Natural killer cell treated with Interleukin-12 subunit alpha and Interleukin-12 subunit beta and Interleukin-15 and Interleukin-18, amount 100 ng/mL, for 72 hours (primary cell): ENCODE data around the gene SMAD1. TPM values are rescaled to one million over a fixed set of nuclear protein-coding genes. Genes with fewer than 3 reads are reported as not detected.

ENCODE experiments used
- ATAC-seq, 2 donors: fragments of 150-1000 bp; cut with Tn5 transposase in 1 of 2; sonication (Bioruptor Pico), chemical (Tn5 transposase) in 1 of 2; 2 replicates each; pipeline ENCODE4 v1.10.0; 2021
- DNase-seq: peaks from one replicate; pipeline ENCODE4 v3.0.0; 2022; ENCODE audit warnings: low spot score
- H3K27ac Mint-ChIP-seq, 2 donors: 1 replicate in 1 of 2; 2 replicates in 1 of 2; pipeline ENCODE4 v1.8.0; 2022; ENCODE audit warnings: mixed read lengths in 2 of 2, mild to moderate bottlenecking in 1 of 2, moderate library complexity in 1 of 2
- H3K27me3 Mint-ChIP-seq, 2 donors: 1 replicate in 1 of 2; 2 replicates in 1 of 2; pipeline ENCODE4 v1.8.0; 2022; ENCODE audit warnings: mixed read lengths in 2 of 2
- H3K36me3 Mint-ChIP-seq: one replicate; pipeline ENCODE4 v1.8.0; 2022; ENCODE audit warnings: mixed read lengths
- H3K4me1 Mint-ChIP-seq, 2 donors: 1 replicate in 1 of 2; 2 replicates in 1 of 2; pipeline ENCODE4 v1.8.0; 2022; ENCODE audit warnings: low read depth in 2 of 2, mixed read lengths in 2 of 2, mild to moderate bottlenecking in 1 of 2
- H3K4me3 Mint-ChIP-seq: one replicate; pipeline ENCODE4 v1.8.0; 2022; ENCODE audit warnings: mixed read lengths
- H3K9me3 Mint-ChIP-seq: 2 replicates; pipeline ENCODE4 v1.8.0; 2022; ENCODE audit warnings: mixed read lengths
- total RNA-seq, 2 donors: library from RNA; stranded (reverse); gene quantifications; one replicate each; pipeline ENCODE4 v1.2.3, GENCODE V29; 2022

Gene SMAD1
- total RNA-seq, 2 donors from 2014 or later, result 3.2 to 15.6 TPM

- H3K4me1 Mint-ChIP-seq, result peaks cover 6 to 13% of the 10 kb centered on the region in 2 donors
- no peaks in the 10 kb centered on the region for H3K9me3 Mint-ChIP-seq
- H3K27me3 Mint-ChIP-seq, result peaks cover 21% of the 10 kb centered on the region in 2 donors
- peak overlapping the region; percentile 96 for H3K4me3 Mint-ChIP-seq
- H3K27ac Mint-ChIP-seq, result peak overlapping the region in 1 of 2 donors; percentile 82
- H3K36me3 Mint-ChIP-seq, result peaks cover 5% of the 10 kb centered on the region
- ATAC-seq (no peak), DNase-seq (no peak)
Measured at GRCh38 chr4:145480257-145480656, 1.4 kb upstream of the SMAD1 start.

DNA sequence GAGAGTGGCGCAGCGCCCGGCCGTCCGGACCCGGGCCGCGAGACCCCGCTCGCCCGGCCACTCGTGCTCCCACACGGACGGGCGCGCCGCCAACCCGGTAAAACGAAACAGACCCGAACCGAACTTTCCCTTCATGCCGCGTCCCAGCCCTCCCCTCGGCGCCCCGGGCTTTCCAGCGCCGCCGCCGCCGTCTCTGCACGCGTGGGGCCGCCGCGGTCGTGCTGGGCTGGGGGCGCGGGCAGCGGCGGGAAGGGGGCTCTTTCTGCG is 222 bp downstream of the SMAD1 start:
- Mint-ChIP-seq H3K27me3 (peaks cover 17 to 21% of the 10 kb centered on the region in 2 donors), H3K9me3 (no peaks in the 10 kb centered on the region), H3K36me3 (peaks cover 5% of the 10 kb centered on the region), H3K4me3 (no peak overlapping the region), H3K27ac (no peak overlapping the region), H3K4me1 (peaks cover 6 to 13% of the 10 kb centered on the region in 2 donors)
- ATAC-seq, result peak in 1 of 2 donors; percentile 57
- no peak for DNase-seq

GRCh38 chr4:145482209-145483037 is 770 bp downstream of the SMAD1 start:
- Mint-ChIP-seq H3K27ac (no peak overlapping the region), H3K9me3 (no peaks in the 10 kb centered on the region), H3K4me3 (no peak overlapping the region), H3K36me3 (peaks cover 5% of the 10 kb centered on the region), H3K27me3 (peaks cover 16 to 21% of the 10 kb centered on the region in 2 donors), H3K4me1 (peaks cover 6 to 18% of the 10 kb centered on the region in 2 donors)
- ATAC-seq, result peak; percentile 58 to 63
- DNase-seq, result no peak

DNA sequence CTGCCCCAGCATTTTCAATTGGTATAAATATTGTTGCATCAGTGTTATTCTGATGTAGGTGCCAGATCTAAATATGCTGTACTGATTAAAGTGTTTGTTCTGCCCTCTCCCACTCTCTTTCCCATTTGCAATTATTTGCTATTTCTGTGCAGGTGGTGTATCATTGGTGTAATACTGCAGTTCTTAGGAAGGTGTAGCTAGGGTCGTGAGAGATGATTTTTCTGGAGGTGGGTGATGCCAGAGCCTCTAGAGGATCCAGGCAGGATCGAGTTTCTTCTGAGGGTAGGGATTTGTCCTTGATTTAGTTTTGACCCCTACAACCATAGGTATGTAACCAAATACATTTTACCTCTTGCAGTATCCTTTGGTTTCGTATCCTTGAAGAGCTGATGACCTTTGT is 1.9 kb downstream of the SMAD1 start:
- Mint-ChIP-seq H3K4me3 (no peak overlapping the region), H3K27ac (no peak overlapping the region), H3K9me3 (no peaks in the 10 kb centered on the region), H3K27me3 (peaks cover 16 to 21% of the 10 kb centered on the region in 2 donors), H3K4me1 (peaks cover 6 to 20% of the 10 kb centered on the region in 2 donors), H3K36me3 (peaks cover 5% of the 10 kb centered on the region)
- DNase-seq (no peak), ATAC-seq (no peak)

GRCh38 chr4:145484225-145484846 is 2.7 kb downstream of the SMAD1 start:
- peaks cover 14 to 18% of the 10 kb centered on the region in 2 donors for H3K27me3 Mint-ChIP-seq
- H3K9me3 Mint-ChIP-seq, result no peaks in the 10 kb centered on the region
- DNase-seq (no peak), ATAC-seq (no peak)
- H3K4me3 Mint-ChIP-seq, result no peak overlapping the region
- H3K36me3 Mint-ChIP-seq, result peaks cover 5% of the 10 kb centered on the region
- H3K4me1 Mint-ChIP-seq, result peaks cover 6 to 20% of the 10 kb centered on the region in 2 donors
- H3K27ac Mint-ChIP-seq, result no peak overlapping the region

GRCh38 chr4:145485120-145485519 is 3.5 kb downstream of the SMAD1 start:
- no peak for ATAC-seq
- H3K27me3 Mint-ChIP-seq, result peaks cover 12 to 13% of the 10 kb centered on the region in 2 donors
- H3K9me3 Mint-ChIP-seq, result no peaks in the 10 kb centered on the region
- H3K27ac Mint-ChIP-seq, result no peak overlapping the region
- H3K36me3 Mint-ChIP-seq, result peaks cover 5% of the 10 kb centered on the region
- H3K4me1 Mint-ChIP-seq, result peaks cover 6 to 20% of the 10 kb centered on the region in 2 donors
- DNase-seq, result no peak
- no peak overlapping the region for H3K4me3 Mint-ChIP-seq

DNA sequence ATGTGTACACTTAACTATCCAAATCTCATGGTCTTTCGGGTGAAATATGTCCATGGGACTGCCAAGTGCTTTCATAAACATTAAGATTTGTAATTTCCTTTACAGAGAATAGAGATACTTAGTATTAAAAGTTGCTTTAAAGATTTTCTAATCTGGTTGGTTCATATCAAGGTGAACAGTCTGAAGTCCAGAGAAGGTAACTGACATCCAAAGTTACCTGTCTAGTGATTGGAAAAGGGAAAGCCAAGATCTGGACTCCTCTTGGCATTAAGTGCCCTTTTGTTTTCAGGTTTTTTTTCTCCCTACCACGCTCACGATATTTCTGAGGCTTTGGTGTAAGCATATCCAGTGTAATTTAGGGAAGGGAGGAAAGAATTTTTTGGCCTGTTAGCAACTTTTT is 5.0 kb downstream of the SMAD1 start:
- Mint-ChIP-seq H3K27me3 (no peaks in the 10 kb centered on the region), H3K27ac (no peak overlapping the region), H3K9me3 (no peaks in the 10 kb centered on the region), H3K4me3 (no peak overlapping the region), H3K36me3 (no peaks in the 10 kb centered on the region), H3K4me1 (peaks cover 0 to 8% of the 10 kb centered on the region in 2 donors)
- DNase-seq, result no peak
- ATAC-seq, result no peak

DNA sequence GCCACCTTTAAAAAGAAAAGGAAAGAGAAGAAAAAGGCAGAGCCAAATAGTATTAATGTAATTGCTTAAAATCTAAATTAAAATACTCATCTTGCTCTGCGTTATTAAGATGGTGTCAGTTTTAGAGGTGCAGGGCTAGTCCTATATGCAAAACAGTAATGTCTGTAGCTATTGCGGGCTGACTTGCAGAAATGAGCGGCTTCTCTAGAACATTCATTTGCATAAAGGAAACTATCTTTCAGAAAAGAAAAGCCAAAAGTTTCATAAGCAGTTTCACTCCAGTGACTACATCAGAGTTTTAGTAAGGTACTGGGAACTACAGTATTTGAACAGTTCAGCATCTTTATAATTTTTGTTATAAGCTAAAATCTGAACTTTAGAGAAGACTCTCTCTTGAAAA is 6.0 kb downstream of the SMAD1 start:
- peak; percentile 81 to 95 for ATAC-seq
- Mint-ChIP-seq H3K4me3 (no peak overlapping the region), H3K27ac (no peak overlapping the region), H3K9me3 (no peaks in the 10 kb centered on the region), H3K4me1 (peaks cover 0 to 8% of the 10 kb centered on the region in 2 donors), H3K36me3 (no peaks in the 10 kb centered on the region), H3K27me3 (no peaks in the 10 kb centered on the region)
- DNase-seq, result no peak

DNA sequence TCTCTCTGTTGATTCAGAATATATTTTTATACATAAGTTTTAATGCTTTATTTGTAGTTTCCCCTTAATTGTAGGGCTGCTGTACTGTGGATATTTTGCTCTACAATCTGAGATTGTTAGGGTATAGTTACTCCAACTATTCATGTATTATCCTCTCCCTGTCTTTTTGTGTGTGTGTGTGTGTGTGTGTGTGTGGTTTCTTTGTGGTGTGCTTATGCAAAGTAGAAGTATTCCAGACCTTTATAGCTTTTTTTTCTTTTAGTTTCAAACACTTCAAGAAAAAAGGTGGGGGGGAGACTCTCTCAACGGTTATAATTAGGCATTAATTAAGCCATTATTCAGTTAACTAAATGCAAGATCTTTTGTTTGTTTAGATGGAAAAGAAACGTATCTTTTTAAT is 6.7 kb downstream of the SMAD1 start:
- Mint-ChIP-seq H3K9me3 (no peaks in the 10 kb centered on the region), H3K27me3 (no peaks in the 10 kb centered on the region), H3K36me3 (no peaks in the 10 kb centered on the region), H3K27ac (no peak overlapping the region), H3K4me1 (peaks cover 0 to 8% of the 10 kb centered on the region in 2 donors), H3K4me3 (no peak overlapping the region)
- no peak for DNase-seq
- ATAC-seq, result no peak

GRCh38 chr4:145489556-145489955 is 7.9 kb downstream of the SMAD1 start:
- H3K36me3 Mint-ChIP-seq, result no peaks in the 10 kb centered on the region
- ATAC-seq (no peak), DNase-seq (no peak)
- H3K27ac Mint-ChIP-seq, result no peak overlapping the region
- no peaks in the 10 kb centered on the region for H3K9me3 Mint-ChIP-seq
- no peaks in the 10 kb centered on the region for H3K27me3 Mint-ChIP-seq
- H3K4me3 Mint-ChIP-seq, result no peak overlapping the region
- peaks cover 0 to 8% of the 10 kb centered on the region in 2 donors for H3K4me1 Mint-ChIP-seq

DNA sequence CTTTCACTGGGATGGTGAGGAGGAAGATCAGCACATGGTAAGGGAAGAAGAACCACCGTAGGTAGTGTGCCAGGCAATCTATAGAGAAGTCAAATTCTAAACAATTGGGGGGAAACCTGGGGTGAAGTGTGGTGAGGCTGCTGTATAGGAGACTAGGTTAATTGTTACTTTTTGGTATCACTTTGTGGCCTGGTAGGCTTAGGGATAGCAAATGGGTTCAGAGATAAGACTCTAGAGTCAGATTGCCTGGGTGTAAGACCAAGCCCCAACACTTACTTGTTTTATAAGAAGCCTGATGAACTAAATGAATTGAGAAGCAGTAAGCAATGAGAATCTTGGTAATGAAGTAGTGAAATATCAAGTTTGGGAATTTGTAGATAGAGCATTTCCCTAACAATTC is 8.7 kb downstream of the SMAD1 start:
- H3K4me3 Mint-ChIP-seq, result no peak overlapping the region
- no peaks in the 10 kb centered on the region for H3K36me3 Mint-ChIP-seq
- H3K9me3 Mint-ChIP-seq, result no peaks in the 10 kb centered on the region
- DNase-seq (no peak), ATAC-seq (no peak)
- H3K27ac Mint-ChIP-seq, result no peak overlapping the region
- H3K27me3 Mint-ChIP-seq, result no peaks in the 10 kb centered on the region
- H3K4me1 Mint-ChIP-seq, result peaks cover 0 to 8% of the 10 kb centered on the region in 2 donors

- Mint-ChIP-seq H3K27me3 (no peaks in the 10 kb centered on the region), H3K4me1 (peaks cover 0 to 8% of the 10 kb centered on the region in 2 donors), H3K27ac (no peak overlapping the region), H3K9me3 (no peaks in the 10 kb centered on the region), H3K36me3 (no peaks in the 10 kb centered on the region), H3K4me3 (no peak overlapping the region)
- ATAC-seq (no peak), DNase-seq (no peak)
Measured at GRCh38 chr4:145490796-145491195, 9.1 kb downstream of the SMAD1 start.

- Mint-ChIP-seq H3K27me3 (no peaks in the 10 kb centered on the region), H3K36me3 (no peaks in the 10 kb centered on the region)
- no peak for ATAC-seq
Measured at GRCh38 chr4:145492376-145492775, 10.7 kb downstream of the SMAD1 start.

DNA sequence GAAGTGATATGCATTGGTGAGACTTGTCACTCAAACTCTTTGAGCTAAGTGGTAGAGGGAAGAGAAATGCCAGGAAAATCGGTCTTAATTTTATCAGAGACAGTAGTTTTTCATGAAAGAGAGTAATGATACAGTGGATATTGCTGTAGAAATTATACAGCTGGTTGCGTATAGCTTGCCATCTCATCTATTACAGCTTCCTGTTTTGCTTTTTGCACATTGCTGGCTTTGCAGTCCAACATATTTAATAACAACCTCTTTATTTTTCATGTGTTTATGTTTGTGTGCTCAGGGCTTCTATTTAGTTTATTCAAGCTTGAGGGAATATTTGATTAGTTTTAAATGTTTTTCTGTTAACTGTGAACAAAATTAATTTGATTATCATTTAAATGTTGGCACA is 11.5 kb downstream of the SMAD1 start:
- Mint-ChIP-seq H3K4me3 (no peak overlapping the region), H3K9me3 (no peaks in the 10 kb centered on the region), H3K27ac (no peak overlapping the region), H3K27me3 (no peaks in the 10 kb centered on the region), H3K4me1 (no peaks in the 10 kb centered on the region), H3K36me3 (no peaks in the 10 kb centered on the region)
- ATAC-seq (no peak), DNase-seq (no peak)

More at GRCh38 chr4:145492376-145492775, 10.7 kb downstream of the SMAD1 start:
- Mint-ChIP-seq H3K4me1 (peaks cover 0 to 3% of the 10 kb centered on the region in 2 donors), H3K9me3 (no peaks in the 10 kb centered on the region), H3K27ac (no peak overlapping the region), H3K4me3 (no peak overlapping the region)
- DNase-seq, result no peak
